H1 (cell line): ENCODE data around the gene STXBP5. TPM values are rescaled to one million over a fixed set of nuclear protein-coding genes. Genes with fewer than 3 reads are reported as not detected.

ENCODE experiments used
- CTCF ChIA-PET: fragments of 300-600 bp; sonication (Branson Sonifier 250); formaldehyde crosslinking; loops from one replicate; lab custom pipeline; 2021; ENCODE audit not compliant: partially characterized antibody; lab: Charles Lee
- POLR2A ChIA-PET: fragments of 300-600 bp; sonication (Branson Sonifier 250); formaldehyde crosslinking; loops from one replicate; lab custom pipeline; 2021; ENCODE audit warnings: inconsistent platforms; ENCODE audit not compliant: partially characterized antibody; lab: Charles Lee
- DNase-seq, 2 experiments: peaks; one replicate each; pipeline versions ENCODE4 v3.0.0 to v3.0.0-alpha.2; 2010 to 2022; ENCODE audit warnings: low spot score in 2 of 2, low read depth in 1 of 2, mixed read lengths in 1 of 2
- FAIRE-seq: peaks from 2 replicates; lab custom pipeline; 2011; peaks lifted over from hg19 to GRCh38; lab: Jason Lieb, UNC
- H2AFZ ChIP-seq: 2 replicates; pipeline ENCODE4 v1.8.1; 2012; ENCODE audit warnings: low read length, inconsistent platforms
- H2AK5ac ChIP-seq: 2 replicates; pipeline ENCODE4 v1.6.1; 2013; ENCODE audit warnings: low read depth, low read length
- H2BK120ac ChIP-seq: replicated peaks from 2 replicates; pipeline ENCODE3; 2013; ENCODE audit warnings: low read depth, low read length, inconsistent platforms
- H2BK12ac ChIP-seq: 2 replicates; pipeline ENCODE4 v1.6.1; 2013; ENCODE audit warnings: low read depth, low read length
- H2BK15ac ChIP-seq: 2 replicates; pipeline ENCODE4 v1.6.1; 2013; ENCODE audit warnings: low read length
- H2BK20ac ChIP-seq: 2 replicates; pipeline ENCODE4 v1.6.1; 2013; ENCODE audit warnings: low read length
- H2BK5ac ChIP-seq: 2 replicates; pipeline ENCODE4 v1.6.1; 2013; ENCODE audit warnings: low read depth, low read length
- H3K14ac ChIP-seq: 2 replicates; pipeline ENCODE4 v1.6.1; 2013; ENCODE audit warnings: inconsistent platforms; ENCODE audit not compliant: insufficient read length
- H3K18ac ChIP-seq: 2 replicates; pipeline ENCODE4 v1.6.1; 2013; ENCODE audit warnings: low read length; ENCODE audit errors: extremely low read depth
- H3K23ac ChIP-seq: 2 replicates; pipeline ENCODE4 v1.6.1; 2013; ENCODE audit warnings: inconsistent platforms; ENCODE audit not compliant: insufficient read length
- H3K23me2 ChIP-seq: 2 replicates; pipeline ENCODE4 v1.6.1; 2013; ENCODE audit warnings: low read depth, low read length
- H3K27ac ChIP-seq: 2 replicates; pipeline ENCODE4 v1.6.1; 2011; ENCODE audit warnings: low read depth, low read length, inconsistent platforms
- H3K27me3 ChIP-seq, 4 experiments: replicated peaks in 1 of 4; 1 replicate in 1 of 4; 2 replicates in 3 of 4; pipeline versions ENCODE4 v1.6.1 to v1.8.1; 2011 to 2013; ENCODE audit warnings: low read length in 3 of 4, mild to moderate bottlenecking in 3 of 4, inconsistent platforms in 2 of 4, mixed read lengths in 2 of 4, moderate library complexity in 1 of 4; ENCODE audit not compliant: control insufficient read depth in 3 of 4, insufficient read depth in 3 of 4; ENCODE audit errors: extremely low read depth in 1 of 4
- H3K36me3 ChIP-seq, 4 experiments: 2 replicates each; pipeline versions ENCODE4 v1.6.1 to v1.8.1; 2011 to 2013; ENCODE audit warnings: mild to moderate bottlenecking in 4 of 4, low read length in 3 of 4, moderate library complexity in 2 of 4, control low read depth in 1 of 4, inconsistent platforms in 1 of 4; ENCODE audit not compliant: insufficient read depth in 4 of 4, control insufficient read depth in 2 of 4
- H3K4ac ChIP-seq: replicated peaks from 2 replicates; pipeline ENCODE3; 2013; ENCODE audit warnings: low read length, low read depth, mixed read lengths, inconsistent platforms; ENCODE audit not compliant: insufficient read length
- H3K4me1 ChIP-seq, 4 experiments: replicated peaks in 1 of 4; 1 replicate in 1 of 4; 2 replicates in 3 of 4; pipeline versions ENCODE4 v1.6.1 to v1.8.1; 2011 to 2013; ENCODE audit warnings: low read length in 3 of 4, inconsistent platforms in 2 of 4, mixed read lengths in 1 of 4; ENCODE audit not compliant: insufficient read depth in 4 of 4, control insufficient read depth in 3 of 4
- H3K4me2 ChIP-seq, 2 experiments: 2 replicates each; pipeline versions ENCODE4 v1.6.1 to v1.8.1; 2011 to 2013; ENCODE audit warnings: low read depth in 2 of 2, low read length in 2 of 2, control low read depth in 1 of 2, inconsistent platforms in 1 of 2, mild to moderate bottlenecking in 1 of 2; ENCODE audit not compliant: insufficient read depth in 1 of 2
- H3K4me3 ChIP-seq, 4 experiments: fragments of 200-600, 300-600 bp in 1 of 4; sonication (generic), shearing (Covaris generic), sonication (Bioruptor Twin) in 1 of 4; 2 replicates each; pipeline versions ENCODE4 v1.5.1 to v1.8.1; 2011 to 2016; ENCODE audit warnings: low read length in 4 of 4, low read depth in 3 of 4, control low read depth in 2 of 4, inconsistent platforms in 2 of 4, mild to moderate bottlenecking in 2 of 4, mixed read lengths in 1 of 4, moderate library complexity in 1 of 4; ENCODE audit not compliant: insufficient read depth in 2 of 4; ENCODE audit errors: extremely low read depth in 1 of 4
- H3K56ac ChIP-seq: replicated peaks from 2 replicates; pipeline ENCODE3; 2013; ENCODE audit warnings: low read depth, mild to moderate bottlenecking, mixed read lengths, low read length, inconsistent platforms; ENCODE audit not compliant: insufficient read length
- H3K79me1 ChIP-seq: 2 replicates; pipeline ENCODE4 v1.6.1; 2013; ENCODE audit warnings: low read depth, low read length, control low read depth
- H3K79me2 ChIP-seq, 2 experiments: 2 replicates each; pipeline versions ENCODE4 v1.6.1 to v1.8.1; 2012 to 2013; ENCODE audit warnings: low read length in 2 of 2, mild to moderate bottlenecking in 2 of 2, inconsistent platforms in 1 of 2; ENCODE audit not compliant: insufficient read depth in 2 of 2, control insufficient read depth in 1 of 2
- H3K9ac ChIP-seq, 4 experiments: replicated peaks in 1 of 4; 1 replicate in 1 of 4; 2 replicates in 3 of 4; pipeline versions ENCODE4 v1.6.1 to v1.8.1; 2011 to 2013; ENCODE audit warnings: low read depth in 3 of 4, low read length in 3 of 4, control low read depth in 2 of 4, mild to moderate bottlenecking in 2 of 4, moderate library complexity in 2 of 4, inconsistent platforms in 1 of 4; ENCODE audit errors: extremely low read depth in 1 of 4
- H3K9me3 ChIP-seq, 2 experiments: 2 replicates each; pipeline versions ENCODE4 v1.6.1 to v1.8.1; 2012 to 2013; ENCODE audit warnings: mild to moderate bottlenecking in 2 of 2, moderate library complexity in 2 of 2, control low read depth in 1 of 2, inconsistent platforms in 1 of 2, low read depth in 1 of 2, low read length in 1 of 2, mixed read lengths in 1 of 2; ENCODE audit not compliant: insufficient read depth in 2 of 2
- H4K20me1 ChIP-seq, 2 experiments: replicated peaks in 1 of 2; 2 replicates each; pipeline versions ENCODE3 to v1.8.1; 2011 to 2013; ENCODE audit warnings: inconsistent platforms in 2 of 2, low read length in 2 of 2, mild to moderate bottlenecking in 1 of 2; ENCODE audit not compliant: insufficient read depth in 2 of 2, control insufficient read depth in 1 of 2
- H4K5ac ChIP-seq: 2 replicates; pipeline ENCODE4 v1.6.1; 2013; ENCODE audit warnings: low read length, low read depth, mixed read lengths, inconsistent platforms; ENCODE audit not compliant: insufficient read length
- H4K8ac ChIP-seq: 2 replicates; pipeline ENCODE4 v1.8.0; 2013; ENCODE audit warnings: mild to moderate bottlenecking, moderate library complexity, low read length, inconsistent platforms; ENCODE audit not compliant: insufficient read depth; ENCODE audit errors: extremely low read depth
- H4K91ac ChIP-seq: replicated peaks from 2 replicates; pipeline ENCODE3; 2013; ENCODE audit warnings: low read length, mixed read lengths, inconsistent platforms; ENCODE audit not compliant: insufficient read length
- CBX8 ChIP-seq: fragments of 300-800, 300-1000 bp; sonication (generic); IDR thresholded peaks from 2 replicates; pipeline ENCODE4 v1.7.1; 2016; ENCODE audit warnings: low read depth, low read length, borderline replicate concordance
- CHD1 ChIP-seq: IDR thresholded peaks from 2 replicates; pipeline ENCODE4 v1.6.1; 2012; ENCODE audit warnings: low read depth, low read length, improper control_type of control experiment
- FOSL1 ChIP-seq: IDR thresholded peaks from 2 replicates; pipeline ENCODE4 v1.6.1; 2011; ENCODE audit warnings: mild to moderate bottlenecking, low read depth, low read length, moderate library complexity; ENCODE audit not compliant: insufficient read depth
- RBBP5 ChIP-seq: IDR thresholded peaks from 2 replicates; pipeline ENCODE4 v1.7.1; 2012; ENCODE audit warnings: low read depth, mild to moderate bottlenecking, inconsistent platforms, low read length, moderate library complexity, borderline replicate concordance
- SRF ChIP-seq: IDR thresholded peaks from 2 replicates; pipeline ENCODE4 v1.6.1; 2011; ENCODE audit warnings: mild to moderate bottlenecking, low read depth, low read length, moderate library complexity
- TBP ChIP-seq: IDR thresholded peaks from 2 replicates; pipeline ENCODE4 v1.6.1; 2011; ENCODE audit warnings: low read depth, low read length, improper control_type of control experiment
- WGBS, 2 experiments: shearing (Covaris generic) in 1 of 2; methylation state at CpG; one replicate each; pipeline versions ENCODE4 v1.1.6 to v1.1.7; 2013 to 2015; ENCODE audit warnings: low lambda C conversion rate in 2 of 2, mixed read lengths in 2 of 2, inconsistent platforms in 1 of 2, low coverage in 1 of 2, missing lambda C conversion rate in 1 of 2; ENCODE audit not compliant: insufficient replicate concordance in 2 of 2, insufficient coverage in 1 of 2, insufficient read length in 1 of 2; ENCODE audit errors: extremely low coverage in 1 of 2, missing lambda C conversion rate in 1 of 2; 5-methylcytosine and 5-hydroxymethylcytosine counted together
- polyA plus RNA-seq, 7 experiments: library from polyadenylated mRNA; depleted of rRNA in 3 of 7; stranded (reverse) in 5 of 7; unstranded in 2 of 7; fragments of >200 nt in 5 of 7; fragments of 200-250 nt in 2 of 7; gene quantifications; 1 replicate in 5 of 7; 2 replicates in 1 of 7; 4 replicates in 1 of 7; pipeline versions ENCODE4 v1.2.1 to v1.2.3, GENCODE V29; 2011 to 2013; ENCODE audit warnings: missing spikeins in 2 of 7, mixed read lengths in 2 of 7
- total RNA-seq: library from RNA; stranded (reverse); fragmentation: NEBNext Ultra II Directional; extraction: Animal tissue kit (Norgen Biotek cat#: 25700); gene quantifications from 2 replicates; pipeline ENCODE4 v1.2.1, GENCODE V29; 2021
- TF ChIP-seq, protein P1 (sequence below): IDR thresholded peaks from 2 replicates; pipeline ENCODE4 v1.6.1; 2012; ENCODE audit warnings: inconsistent platforms
- TF ChIP-seq, protein P2 (sequence below): IDR thresholded peaks from 2 replicates; pipeline ENCODE4 v1.6.1; 2011; ENCODE audit warnings: low read depth, mild to moderate bottlenecking, low read length; ENCODE audit not compliant: insufficient read depth
- TF ChIP-seq, protein P3 (sequence below), 3 experiments: IDR thresholded peaks; 1 replicate in 2 of 3; 2 replicates in 1 of 3; pipeline versions ENCODE4 v1.5.1 to v1.6.1; 2011; ENCODE audit warnings: low read length in 3 of 3, mild to moderate bottlenecking in 3 of 3, inconsistent platforms in 2 of 3, low read depth in 1 of 3, moderate library complexity in 1 of 3; ENCODE audit not compliant: insufficient read depth in 1 of 3; ENCODE audit errors: control extremely low read depth in 1 of 3

STXBP5 gene
- total and polyA plus RNA-seq, 2 of the 8 experiments (the other 6 are each of a cell fraction or from before 2014, with no cell fraction given), result 2.7 to 10.8 TPM

DNA sequence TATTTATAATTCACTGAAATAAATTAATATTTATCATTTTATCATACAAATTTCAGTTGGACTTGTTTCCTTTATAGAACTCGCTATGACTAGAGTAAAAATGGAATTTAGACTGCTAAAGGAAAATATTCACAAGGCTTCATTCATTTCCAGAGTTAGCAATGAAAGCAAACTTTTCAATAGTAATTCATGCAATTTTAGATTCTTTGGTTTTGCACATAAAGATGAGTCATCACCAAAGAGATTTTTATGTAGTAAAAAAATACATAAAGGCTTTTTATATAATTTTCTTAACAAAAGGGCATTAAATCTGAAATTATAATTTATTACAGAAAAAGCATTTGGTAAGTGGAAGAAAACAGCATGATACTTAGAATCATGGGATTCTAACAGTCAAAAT lies 37.2 kb upstream of the STXBP5 start:
- Histone ChIP-seq H2BK5ac (no peak overlapping the region), H3K4me3 (no peak overlapping the region), H2BK20ac (no peak overlapping the region), H3K79me2 (no peaks in the 10 kb centered on the region), H3K14ac (no peak overlapping the region), H2AFZ (no peak overlapping the region), H3K79me1 (no peaks in the 10 kb centered on the region), H4K5ac (no peak overlapping the region), H3K36me3 (no peaks in the 10 kb centered on the region), H2BK12ac (no peak overlapping the region), H3K18ac (no peak overlapping the region), H2BK15ac (no peak overlapping the region), H3K23ac (no peak overlapping the region), H3K27ac (no peak overlapping the region), H3K23me2 (no peaks in the 10 kb centered on the region), H2BK120ac (no peak overlapping the region), H4K91ac (no peak overlapping the region), H3K4ac (no peak overlapping the region), H3K27me3 (no peaks in the 10 kb centered on the region), H3K9me3 (no peaks in the 10 kb centered on the region), H2AK5ac (no peak overlapping the region), H3K56ac (no peak overlapping the region), H4K8ac (no peak overlapping the region), H4K20me1 (no peaks in the 10 kb centered on the region), H3K4me1 (no peaks in the 10 kb centered on the region; a peak in 1 of 7 replicates), H3K4me2 (no peak overlapping the region), H3K9ac (no peak overlapping the region)
- DNase-seq (no peak), FAIRE-seq (no peak)
- 91% methylated on average over 1 of the region's 1 CpG; no CpG with 5 or more reads in 1 of the 2 experiments for WGBS, 2 experiments
- POLR2A ChIA-PET, result no interaction called here
- CTCF ChIA-PET, result no interaction called here
- TF ChIP-seq, protein P1, sequence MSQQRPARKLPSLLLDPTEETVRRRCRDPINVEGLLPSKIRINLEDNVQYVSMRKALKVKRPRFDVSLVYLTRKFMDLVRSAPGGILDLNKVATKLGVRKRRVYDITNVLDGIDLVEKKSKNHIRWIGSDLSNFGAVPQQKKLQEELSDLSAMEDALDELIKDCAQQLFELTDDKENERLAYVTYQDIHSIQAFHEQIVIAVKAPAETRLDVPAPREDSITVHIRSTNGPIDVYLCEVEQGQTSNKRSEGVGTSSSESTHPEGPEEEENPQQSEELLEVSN, result no peak
- no peak for TF ChIP-seq CBX8
- TF ChIP-seq FOSL1, result no peak
- no peak for TF ChIP-seq SRF
- TF ChIP-seq, protein P2, sequence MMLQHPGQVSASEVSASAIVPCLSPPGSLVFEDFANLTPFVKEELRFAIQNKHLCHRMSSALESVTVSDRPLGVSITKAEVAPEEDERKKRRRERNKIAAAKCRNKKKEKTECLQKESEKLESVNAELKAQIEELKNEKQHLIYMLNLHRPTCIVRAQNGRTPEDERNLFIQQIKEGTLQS, result no peak
- no peak for TF ChIP-seq CHD1
- TF ChIP-seq, protein P3, sequence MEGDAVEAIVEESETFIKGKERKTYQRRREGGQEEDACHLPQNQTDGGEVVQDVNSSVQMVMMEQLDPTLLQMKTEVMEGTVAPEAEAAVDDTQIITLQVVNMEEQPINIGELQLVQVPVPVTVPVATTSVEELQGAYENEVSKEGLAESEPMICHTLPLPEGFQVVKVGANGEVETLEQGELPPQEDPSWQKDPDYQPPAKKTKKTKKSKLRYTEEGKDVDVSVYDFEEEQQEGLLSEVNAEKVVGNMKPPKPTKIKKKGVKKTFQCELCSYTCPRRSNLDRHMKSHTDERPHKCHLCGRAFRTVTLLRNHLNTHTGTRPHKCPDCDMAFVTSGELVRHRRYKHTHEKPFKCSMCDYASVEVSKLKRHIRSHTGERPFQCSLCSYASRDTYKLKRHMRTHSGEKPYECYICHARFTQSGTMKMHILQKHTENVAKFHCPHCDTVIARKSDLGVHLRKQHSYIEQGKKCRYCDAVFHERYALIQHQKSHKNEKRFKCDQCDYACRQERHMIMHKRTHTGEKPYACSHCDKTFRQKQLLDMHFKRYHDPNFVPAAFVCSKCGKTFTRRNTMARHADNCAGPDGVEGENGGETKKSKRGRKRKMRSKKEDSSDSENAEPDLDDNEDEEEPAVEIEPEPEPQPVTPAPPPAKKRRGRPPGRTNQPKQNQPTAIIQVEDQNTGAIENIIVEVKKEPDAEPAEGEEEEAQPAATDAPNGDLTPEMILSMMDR (IDR thresholded peaks at IDR 0.05; ENCODE audit: control extremely low read depth in 1 of 3, insufficient read depth in 1 of 3, low read depth in 1 of 3, low read length in 3 of 3), result no peak
- no peak for TF ChIP-seq TBP
- no peak for TF ChIP-seq RBBP5
